DND-41 (cell line): Measurements from ENCODE around the gene VCL.

Experiments
- EZH2 ChIP-seq: IDR thresholded peaks from 3 replicates; pipeline ENCODE4 v1.6.1; 2012; ENCODE audit warnings: borderline replicate concordance, low read depth, mild to moderate bottlenecking, moderate library complexity, low read length, inconsistent platforms; ENCODE audit not compliant: severe bottlenecking
- TF ChIP-seq, protein P1 (sequence below): IDR thresholded peaks from 2 replicates; pipeline ENCODE4 v1.5.1; 2012; ENCODE audit warnings: borderline replicate concordance, low read length, moderate library complexity, mild to moderate bottlenecking; ENCODE audit not compliant: poor library complexity, severe bottlenecking; ENCODE audit errors: extremely low read depth

DNA sequence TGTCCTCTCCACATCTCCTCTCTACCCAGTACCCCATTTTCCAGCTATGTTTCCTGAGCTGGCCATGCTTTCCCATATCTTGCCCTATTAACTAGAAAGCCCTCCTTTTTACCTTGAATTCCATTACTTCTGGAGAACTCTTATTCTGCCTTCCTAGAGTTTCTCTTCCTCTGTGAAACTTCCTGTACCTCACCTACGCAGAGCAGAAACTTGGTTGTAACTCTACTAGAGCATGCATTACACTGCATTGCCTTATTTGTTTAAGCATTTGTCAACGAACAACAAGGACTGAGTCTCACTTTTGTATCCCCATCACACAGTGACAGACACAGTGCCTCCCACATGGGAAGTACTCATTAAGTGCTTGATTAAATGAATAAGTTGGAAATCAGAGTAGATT, 36.4 kb downstream of the VCL start:
- TF ChIP-seq, protein P1, sequence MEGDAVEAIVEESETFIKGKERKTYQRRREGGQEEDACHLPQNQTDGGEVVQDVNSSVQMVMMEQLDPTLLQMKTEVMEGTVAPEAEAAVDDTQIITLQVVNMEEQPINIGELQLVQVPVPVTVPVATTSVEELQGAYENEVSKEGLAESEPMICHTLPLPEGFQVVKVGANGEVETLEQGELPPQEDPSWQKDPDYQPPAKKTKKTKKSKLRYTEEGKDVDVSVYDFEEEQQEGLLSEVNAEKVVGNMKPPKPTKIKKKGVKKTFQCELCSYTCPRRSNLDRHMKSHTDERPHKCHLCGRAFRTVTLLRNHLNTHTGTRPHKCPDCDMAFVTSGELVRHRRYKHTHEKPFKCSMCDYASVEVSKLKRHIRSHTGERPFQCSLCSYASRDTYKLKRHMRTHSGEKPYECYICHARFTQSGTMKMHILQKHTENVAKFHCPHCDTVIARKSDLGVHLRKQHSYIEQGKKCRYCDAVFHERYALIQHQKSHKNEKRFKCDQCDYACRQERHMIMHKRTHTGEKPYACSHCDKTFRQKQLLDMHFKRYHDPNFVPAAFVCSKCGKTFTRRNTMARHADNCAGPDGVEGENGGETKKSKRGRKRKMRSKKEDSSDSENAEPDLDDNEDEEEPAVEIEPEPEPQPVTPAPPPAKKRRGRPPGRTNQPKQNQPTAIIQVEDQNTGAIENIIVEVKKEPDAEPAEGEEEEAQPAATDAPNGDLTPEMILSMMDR = no peak
- no peak for TF ChIP-seq EZH2
